NK-92 (cell line): ENCODE measurements around the gene CD3E.
"Not testable (repeated sequence)": the region's sequence is repeated elsewhere in the genome, so short reads cannot be mapped to it uniquely, and the experiment has no call there.

Experiments used
- DNase-seq: peaks from one replicate; lab custom pipeline; 2025; ENCODE audit not compliant: unreplicated experiment; lab: John Stamatoyannopoulos, UW

CD3E gene

DNA sequence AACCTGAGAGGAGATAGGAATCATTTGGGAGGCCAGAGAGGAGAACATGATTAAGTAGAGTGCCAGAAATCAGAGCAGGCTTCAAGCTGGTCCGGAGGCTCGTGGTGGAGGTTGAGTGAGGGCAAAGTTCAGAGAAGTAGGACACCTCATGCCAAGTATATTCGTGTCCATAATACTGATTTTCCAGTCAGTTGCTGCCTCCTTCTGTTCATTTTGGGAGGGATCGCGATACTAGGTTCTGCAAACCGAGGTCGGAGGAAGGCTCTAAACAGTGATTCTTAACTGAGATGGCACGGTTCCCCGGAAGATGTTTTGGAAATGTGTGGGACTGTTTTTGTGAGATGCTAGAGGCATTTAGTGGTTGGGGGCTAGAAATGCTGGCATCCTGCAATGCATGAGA lies 13.6 kb upstream of the CD3E start:
- no peak for DNase-seq

DNA sequence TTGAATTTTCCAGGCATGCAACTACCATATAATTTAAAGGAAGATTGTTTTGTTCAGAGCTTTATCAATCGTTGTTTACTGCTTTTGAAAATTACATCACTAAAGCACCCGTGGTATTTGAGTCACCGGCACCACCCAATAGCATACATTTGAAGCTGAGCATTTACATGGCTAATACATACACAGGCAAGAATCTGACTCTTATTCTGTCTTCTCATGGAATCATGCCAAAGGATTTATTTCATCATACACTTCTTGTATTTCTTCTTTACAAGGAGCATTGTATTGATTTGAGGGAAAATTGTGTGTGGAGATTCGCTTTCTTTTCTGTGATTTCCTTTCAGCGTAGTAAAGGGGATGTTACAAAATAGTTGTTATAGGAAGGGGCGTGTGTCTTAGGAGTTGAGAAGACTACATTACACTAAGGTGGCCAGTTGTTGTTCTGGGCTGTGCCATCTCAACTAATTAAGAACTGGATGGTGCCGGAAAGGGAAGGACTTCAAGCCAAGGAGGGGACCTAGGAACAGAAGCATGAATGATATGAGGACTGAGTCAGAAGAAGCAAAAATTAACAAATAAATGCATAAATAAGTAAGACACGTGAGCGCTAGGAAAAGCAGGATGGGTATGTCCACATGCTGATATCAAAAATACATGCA lies 12.9 kb upstream of the CD3E start:
- no peak for DNase-seq

DNA sequence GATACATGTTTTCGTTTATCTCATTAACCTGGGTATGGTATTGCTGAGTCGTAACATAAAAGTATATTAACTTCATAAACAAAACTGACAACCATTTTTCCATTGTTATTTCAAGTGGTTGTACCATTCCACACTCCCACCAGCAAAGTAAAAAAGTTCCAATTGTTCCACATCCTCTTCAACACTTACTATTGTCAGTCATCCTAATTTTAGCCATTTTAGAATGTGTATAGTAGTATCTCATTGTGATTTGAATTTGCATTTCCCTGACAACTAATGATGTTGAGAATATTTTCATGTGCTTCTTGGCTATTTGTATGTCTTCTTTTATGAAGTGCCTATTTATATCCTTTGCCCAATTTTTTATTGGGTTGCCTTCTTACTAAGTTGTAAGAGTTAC lies 10.5 kb upstream of the CD3E start:
- DNase-seq, result no peak

DNA sequence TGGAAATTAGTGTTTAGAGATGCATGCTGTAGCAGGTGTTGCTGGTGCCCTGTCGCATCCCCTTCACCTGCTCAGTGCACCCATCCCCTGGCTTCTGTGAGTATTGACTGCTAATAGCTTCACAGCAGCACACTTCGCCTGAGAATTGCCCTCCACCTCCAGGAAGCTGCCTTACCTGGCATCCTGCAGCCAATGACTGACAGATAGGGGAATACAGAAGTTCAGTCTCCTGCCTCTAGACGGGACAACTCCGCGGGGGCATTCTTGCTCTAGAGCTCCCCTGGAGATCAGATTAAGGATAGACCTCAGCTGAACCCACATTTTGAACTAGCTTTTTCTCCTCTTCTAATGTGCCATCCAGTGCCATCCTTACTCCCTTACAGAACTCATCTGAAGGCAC lies 9.3 kb upstream of the CD3E start:
- DNase-seq, result no peak

DNA sequence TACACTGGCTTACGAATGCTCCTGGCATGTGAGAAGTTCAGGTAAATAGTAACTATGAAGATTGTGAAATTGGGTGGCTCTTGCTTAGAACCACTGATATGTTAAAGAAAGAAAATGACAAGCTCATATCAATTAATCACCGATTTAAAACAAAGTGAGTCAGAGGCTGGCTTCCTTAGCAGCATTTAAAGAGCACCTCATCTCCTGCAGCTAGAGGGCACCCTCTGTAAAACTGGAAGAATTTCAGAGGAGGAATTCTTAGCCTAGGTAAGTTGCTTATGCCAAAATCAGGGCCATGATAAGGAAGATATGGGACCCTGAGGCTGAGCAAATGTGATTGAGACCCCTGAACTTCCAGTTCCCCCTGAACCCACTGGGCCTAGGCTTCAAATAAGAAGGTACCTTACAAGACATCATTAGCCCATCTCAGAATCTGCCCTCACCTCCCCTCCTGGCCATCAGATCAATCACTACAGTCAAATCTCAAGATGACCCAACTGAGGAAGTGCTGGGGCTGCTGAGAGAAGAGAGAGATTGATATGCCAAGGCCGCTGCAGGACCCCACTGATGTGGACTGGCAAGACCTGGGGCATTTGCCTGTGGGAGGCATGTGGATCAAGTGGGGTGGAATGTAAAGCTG lies 8.6 kb upstream of the CD3E start:
- no peak for DNase-seq

DNA sequence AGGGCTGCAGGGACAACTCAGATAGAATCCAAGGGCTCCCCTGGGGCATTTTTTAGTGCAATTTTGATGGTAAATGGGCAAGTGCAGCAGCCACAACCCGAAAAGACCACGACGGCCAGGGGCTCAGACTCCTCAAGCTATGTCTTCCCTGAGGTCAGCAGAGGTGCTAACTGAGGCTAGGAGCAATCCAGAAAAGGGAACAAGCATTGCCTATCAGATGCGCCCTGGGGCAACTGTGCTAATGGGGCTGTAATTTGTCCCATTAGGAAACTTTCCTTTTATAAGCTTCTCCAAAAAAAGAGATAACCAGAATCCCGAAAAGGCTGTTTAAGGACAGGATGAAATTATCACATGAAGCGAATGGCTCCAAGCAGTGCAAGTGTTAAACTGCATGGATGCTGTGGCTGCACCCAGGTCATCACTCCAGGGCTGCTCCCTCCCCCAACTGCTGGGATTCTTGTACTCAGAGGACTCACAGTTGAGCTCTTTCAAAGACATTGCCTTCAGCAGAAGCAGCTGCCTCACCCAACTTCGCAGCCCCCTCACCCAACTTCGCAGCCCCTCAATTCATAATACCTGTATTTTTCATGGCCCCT lies 2.8 kb upstream of the CD3E start:
- DNase-seq, result no peak

DNA sequence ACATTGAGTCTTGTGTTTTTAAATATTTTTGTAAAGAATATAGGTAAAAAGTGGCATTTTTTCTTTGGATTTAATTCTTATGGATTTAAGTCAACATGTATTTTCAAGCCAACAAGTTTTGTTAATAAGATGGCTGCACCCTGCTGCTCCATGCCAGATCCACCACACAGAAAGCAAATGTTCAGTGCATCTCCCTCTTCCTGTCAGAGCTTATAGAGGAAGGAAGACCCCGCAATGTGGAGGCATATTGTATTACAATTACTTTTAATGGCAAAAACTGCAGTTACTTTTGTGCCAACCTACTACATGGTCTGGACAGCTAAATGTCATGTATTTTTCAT lies 333 bp upstream of the CD3E start:
- DNase-seq, result no peak

DNA sequence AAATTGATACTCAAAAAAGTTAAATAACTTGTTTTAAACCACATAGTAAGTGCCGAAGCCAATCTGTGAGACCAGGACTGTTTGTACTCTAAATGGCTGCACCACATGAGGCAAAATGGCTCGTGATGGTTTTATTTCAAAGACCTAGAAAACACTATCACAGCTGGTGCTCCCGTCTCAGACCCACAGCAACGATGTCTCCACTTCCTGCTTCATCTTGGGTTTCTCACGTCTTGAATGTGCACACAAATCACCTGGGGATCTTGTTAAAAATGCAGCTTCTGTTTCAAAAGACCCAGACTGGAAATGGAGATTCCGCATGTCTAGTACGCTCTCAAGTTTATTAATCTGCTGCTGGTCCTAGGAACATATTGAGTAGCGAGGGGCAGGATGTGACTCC lies 1.2 kb downstream of the CD3E start:
- DNase-seq, result no peak

DNA sequence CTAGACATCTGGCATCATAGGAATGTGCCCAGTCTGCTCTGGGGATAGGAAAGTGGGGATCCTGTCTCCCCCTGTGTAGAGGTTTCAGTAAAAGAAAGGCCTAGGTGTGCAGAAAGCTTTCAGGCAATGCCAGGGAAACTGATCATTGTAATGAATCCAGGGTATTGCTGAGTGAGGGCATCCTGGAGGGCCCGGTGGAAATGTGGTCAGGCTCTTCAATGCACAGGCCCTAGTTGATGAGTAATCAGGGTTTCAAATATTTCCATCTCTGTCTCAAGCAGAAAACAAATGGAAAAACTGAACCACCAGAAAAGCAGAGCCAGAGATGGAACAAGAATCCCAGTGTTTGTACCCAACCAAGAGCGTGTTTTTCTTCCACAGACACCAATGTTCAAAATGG lies 2.0 kb downstream of the CD3E start:
- no peak for DNase-seq

DNA sequence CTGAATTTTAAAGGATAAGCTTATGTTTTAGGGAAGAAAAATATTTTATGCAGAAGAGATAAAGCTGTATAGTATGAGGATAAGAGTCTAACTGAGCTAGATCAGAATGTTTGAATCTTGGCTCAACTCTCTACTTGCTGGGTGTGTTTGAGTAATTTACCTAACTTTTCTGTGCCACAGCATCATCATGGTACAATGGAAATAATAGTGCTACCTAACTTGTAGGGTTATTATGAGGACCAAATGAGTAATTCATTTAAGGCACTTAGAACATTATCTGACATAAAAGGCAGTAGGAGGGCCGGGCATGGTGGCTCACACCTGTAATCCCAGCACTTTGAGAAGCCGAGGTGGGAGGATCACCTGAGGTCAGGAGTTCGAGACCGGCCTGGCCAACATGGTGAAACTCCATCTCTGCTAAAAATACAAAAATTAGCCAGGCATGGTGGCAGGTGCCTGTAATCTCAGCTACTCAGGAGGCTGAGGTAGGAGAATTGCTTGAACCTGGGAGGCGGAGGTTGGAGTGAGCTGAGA lies 4.5 kb downstream of the CD3E start:
- DNase-seq, result not testable (repeated sequence)

DNA sequence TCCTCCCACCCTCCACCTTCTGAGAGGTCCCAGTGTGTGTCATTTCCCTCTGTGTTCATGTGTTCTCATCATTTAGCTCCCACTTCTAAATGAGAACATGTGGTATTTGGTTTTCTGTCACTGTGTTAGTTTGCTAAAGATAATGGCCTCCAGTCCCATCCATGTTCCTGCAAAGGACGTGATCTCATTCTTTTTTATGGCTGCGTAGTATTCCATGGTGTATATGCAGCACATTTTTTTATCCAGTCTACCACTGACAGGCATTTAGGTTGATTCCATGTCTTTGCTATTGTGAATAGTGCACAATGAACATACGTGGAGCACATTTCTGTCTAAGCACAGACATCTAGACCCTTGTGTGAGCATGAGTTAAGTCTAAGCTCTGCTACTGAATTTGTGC lies 5.7 kb downstream of the CD3E start:
- no peak for DNase-seq

DNA sequence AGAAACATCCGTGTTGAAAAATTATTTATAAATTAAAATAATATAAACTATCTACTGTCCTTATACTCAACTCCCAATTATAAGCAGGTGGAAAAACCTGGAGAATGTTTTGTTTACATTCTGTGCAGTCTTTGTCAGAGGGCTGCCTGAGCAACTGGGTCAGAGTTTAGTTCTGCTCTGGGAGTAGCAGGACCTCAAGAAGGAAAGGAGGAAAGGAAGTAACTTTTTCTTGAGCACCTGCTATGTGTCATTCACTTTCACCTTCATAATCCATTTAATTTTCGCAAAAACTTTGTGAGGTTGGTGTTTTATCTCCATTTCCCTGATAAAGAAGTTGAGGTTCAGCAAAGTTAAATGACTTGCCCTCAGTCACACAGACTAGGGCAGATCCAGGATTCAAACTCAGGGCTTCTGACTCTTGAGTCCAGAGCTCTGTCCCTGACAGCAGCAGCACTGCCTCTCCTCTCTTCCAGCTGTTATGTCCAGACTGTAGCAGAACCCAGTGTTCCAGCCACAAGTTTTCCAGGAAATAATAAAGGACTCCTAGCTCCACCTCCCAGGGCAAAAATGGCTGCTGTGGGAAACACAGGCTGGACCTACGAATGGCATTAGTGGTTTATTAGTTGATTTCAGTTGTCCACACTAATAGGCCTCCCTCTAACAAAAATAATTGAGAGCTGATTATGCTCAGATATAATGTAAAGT lies 6.4 kb downstream of the CD3E start:
- no peak for DNase-seq

DNA sequence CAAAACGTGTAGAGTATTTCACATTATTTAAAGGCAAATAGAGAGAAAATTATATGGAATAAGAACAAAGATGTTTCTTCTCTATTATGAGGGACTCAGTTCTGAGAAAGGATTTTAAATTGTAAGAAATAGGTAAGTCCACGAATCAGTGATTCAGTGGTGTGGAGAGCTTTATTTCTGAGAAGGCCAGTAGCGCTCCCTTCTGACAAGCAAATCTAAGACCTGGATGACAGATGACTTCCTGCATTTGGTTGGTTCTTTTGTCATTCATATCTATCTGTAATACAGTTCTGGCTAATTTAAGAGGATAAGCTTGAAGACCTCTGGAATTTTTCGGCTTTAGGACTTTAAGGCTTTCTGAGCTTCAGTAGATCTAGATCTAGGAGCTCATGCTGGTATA lies 7.0 kb downstream of the CD3E start:
- no peak for DNase-seq

DNA sequence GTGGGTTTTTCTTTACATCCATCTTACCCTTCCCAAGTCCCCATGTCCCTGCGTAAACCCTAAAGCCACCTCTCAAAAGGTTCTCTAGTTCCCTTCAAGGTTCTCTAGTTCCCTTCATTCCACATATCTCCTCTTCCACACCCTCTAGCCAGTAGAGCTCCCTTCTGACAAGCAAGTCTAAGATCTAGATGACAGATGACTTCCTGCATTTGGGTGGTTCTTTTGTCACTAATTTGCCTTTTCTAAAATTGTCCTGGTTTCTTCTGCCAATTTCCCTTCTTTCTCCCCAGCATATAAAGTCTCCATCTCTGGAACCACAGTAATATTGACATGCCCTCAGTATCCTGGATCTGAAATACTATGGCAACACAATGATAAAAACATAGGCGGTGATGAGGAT lies 7.8 kb downstream of the CD3E start:
- no peak for DNase-seq

DNA sequence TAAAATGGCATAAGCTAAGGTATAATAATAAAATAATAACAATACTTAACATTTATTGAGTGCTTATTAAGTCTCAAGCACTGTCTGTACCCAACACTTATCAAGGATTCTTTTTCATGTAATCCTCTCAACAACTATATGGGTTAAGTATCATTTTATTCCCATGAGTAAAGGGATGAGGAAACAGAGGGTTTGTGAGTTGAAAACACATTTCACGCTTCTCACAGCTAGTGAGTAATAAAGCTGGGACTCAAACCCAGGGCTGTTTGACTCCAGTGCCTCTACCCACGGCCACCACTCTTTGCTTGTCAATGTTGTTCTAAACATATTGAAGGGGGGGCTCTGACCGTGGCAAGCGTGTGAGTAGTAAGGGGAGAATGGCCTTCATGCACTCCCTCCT lies 8.7 kb downstream of the CD3E start:
- no peak for DNase-seq

DNA sequence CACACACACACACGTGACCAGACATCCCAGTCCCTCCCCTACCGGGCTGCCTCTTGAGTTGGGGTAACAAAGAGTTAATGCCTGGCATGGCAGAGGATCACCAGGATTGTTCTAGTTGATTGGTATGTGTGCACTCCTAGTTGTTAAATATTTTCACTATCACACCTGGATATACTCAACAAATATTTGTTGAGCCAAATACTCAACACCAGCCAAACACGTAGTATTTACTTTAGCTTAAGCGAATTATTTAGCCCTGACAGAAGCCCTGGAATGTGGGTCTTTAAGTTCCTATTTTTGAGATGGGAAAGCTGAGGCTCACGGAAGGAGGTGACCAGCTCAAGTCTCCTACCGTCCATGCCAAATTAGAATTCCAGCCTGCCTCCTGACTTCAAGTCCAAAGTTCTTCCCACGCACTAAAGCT lies 10.5 kb downstream of the CD3E start:
- no peak for DNase-seq

DNA sequence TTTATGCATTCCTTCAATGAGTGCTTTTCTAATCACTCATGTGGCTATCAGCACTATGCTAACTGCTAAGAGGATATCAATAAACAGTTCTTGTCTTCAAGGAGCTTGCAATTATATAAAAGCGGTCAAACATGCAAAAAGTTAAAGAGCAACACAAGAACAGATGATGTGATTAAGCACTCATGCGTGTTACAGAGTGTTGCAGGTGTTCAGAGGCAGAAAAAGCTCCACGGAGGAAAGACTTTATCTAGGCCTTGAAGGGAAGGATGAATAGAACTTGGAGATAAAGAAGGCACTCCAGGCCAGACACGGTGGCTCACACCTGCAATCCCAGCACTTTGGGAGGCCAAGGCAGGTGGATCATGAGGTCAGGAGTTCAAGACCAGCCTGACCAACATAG lies 13.6 kb downstream of the CD3E start:
- DNase-seq, result no peak

DNA sequence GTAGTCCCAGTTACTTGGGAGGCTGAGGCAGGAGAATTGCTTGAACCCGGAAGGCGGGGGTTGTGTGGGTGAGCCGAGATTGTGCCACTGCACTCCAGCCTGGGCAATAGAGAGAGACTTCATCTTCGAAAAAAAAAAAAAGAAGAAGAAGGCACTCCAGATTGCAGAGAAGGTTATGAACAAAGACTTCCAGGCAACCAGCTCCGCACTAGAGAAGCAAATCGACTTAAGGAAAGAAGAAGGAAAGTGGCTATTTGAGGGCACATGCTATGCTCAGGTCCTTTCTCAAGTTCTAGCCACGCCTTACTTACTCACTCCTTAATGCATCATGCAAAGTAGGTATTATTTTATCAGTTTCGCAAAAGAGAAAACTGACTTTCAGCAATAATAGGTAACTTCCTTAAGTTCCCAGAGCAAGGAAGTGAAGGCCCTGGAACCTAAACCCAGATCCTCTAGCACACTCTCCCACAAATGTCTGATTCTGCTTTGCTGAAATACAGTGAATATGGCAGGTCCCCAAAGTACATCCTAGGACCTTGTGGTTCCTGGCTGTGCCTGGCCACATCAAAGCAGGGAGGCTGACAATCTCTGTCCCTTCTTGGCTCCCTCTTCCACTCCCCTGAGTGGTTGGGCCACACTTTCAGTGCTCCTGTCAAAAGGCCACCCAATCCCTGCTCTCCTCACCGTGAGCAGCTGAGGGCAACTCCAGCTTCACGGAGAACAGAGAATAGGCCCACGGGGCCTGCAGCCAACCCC lies 14.2 kb downstream of the CD3E start:
- DNase-seq, result no peak

DNA sequence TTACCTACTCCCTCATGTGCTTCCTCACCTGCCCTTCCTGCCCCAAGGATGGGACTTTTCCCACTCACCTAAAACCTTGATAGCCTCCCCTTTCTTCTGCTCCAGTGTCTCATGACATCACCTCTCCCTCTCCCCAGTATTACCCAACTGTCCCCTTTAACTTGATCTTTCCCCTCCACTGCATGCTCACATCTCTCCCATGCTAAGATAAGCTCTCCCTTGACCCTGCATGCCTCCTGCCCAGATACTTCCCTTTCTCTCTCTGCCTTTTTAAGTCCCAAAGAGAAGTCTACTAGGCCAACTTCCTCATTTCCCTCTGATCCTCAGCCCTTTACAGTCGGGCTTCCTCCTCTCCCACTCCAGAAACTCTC lies 14.8 kb downstream of the CD3E start:
- DNase-seq, result no peak

DNA sequence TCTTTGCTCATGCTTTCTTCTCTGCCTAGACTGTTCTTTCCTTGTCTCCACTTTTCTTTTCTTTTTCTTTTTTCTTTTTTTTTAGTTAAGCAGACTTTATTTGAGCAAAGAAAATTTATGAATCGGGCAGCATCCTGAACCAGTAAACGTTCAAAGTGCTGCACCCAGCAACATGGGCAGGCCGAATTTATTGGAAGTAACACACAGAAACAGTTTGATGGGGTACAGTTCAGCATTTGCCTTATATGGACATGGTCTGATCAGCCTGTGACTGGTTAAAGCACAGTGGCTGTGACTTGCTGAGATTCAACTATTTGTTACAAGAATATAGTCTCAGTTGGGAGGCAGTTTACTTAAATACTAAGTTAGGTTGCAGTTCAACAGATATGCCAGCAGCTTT lies 16.0 kb downstream of the CD3E start:
- DNase-seq, result no peak

DNA sequence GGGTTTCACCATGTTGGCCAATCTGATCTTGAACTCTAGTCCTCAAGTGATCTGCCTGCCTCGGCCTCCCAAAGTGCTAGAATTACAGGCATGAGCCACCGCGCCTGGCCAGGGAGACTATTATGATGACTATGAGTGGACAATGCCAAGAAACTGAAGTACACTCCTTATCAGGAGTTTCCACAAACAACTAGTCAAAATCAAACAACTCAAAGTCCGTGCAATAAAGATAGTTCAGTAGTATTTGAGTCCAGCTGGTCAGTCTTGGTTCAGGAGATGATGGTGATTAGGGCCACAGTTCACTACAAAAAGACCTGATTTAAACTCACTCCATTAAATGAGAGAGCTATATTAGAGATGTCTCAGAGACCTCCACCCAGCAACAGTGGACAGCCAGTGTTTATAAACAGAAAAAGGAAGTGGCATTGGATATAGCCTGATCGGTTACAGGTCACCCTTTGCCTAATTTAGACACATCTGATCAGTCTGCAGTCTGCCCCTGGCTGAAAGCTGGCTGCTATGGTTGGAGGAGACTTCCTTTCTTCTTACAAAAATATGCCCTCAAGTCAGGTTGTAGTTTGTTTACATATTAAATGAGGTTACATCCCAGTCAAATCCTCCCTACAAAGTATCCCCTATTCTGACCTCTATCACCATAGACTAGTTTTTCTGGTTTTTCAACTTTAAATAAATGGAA lies 17.0 kb downstream of the CD3E start:
- DNase-seq, result no peak
